GM19452 (cell line): Measurements from ENCODE around the gene INPP5A.

Experiments used
- ATAC-seq: cut with Tn5 transposase; IDR thresholded peaks from one replicate; pipeline ENCODE4 v1.9.1; 2021; ENCODE audit not compliant: unreplicated experiment

The INPP5A gene

GRCh38 chr10:132517951-132518521 is 19.6 kb upstream of the INPP5A start:
- ATAC-seq, result no peak

- ATAC-seq, result no peak
Measured at GRCh38 chr10:132518572-132519381, 18.8 kb upstream of the INPP5A start.

- ATAC-seq, result no peak
Measured at GRCh38 chr10:132519382-132520176, 18.0 kb upstream of the INPP5A start.

- no peak for ATAC-seq
Measured at GRCh38 chr10:132520177-132520811, 17.3 kb upstream of the INPP5A start.

- no peak for ATAC-seq
Measured at GRCh38 chr10:132521041-132521465, 16.5 kb upstream of the INPP5A start.

GRCh38 chr10:132521466-132522102 is 16.0 kb upstream of the INPP5A start:
- ATAC-seq, result no peak

- no peak for ATAC-seq
Measured at GRCh38 chr10:132522521-132523411, 14.8 kb upstream of the INPP5A start.

- no peak for ATAC-seq
Measured at GRCh38 chr10:132523561-132524442, 13.8 kb upstream of the INPP5A start.

GRCh38 chr10:132524443-132525285 is 12.9 kb upstream of the INPP5A start:
- ATAC-seq, result no peak

- no peak for ATAC-seq
Measured at GRCh38 chr10:132526676-132527075, 10.9 kb upstream of the INPP5A start.

- no peak for ATAC-seq
Measured at GRCh38 chr10:132527339-132528063, 10.1 kb upstream of the INPP5A start.

GRCh38 chr10:132528064-132528691 is 9.4 kb upstream of the INPP5A start:
- ATAC-seq, result no peak

GRCh38 chr10:132532179-132532578 is 5.4 kb upstream of the INPP5A start:
- no peak for ATAC-seq

- ATAC-seq, result no peak
Measured at GRCh38 chr10:132532749-132533560, 4.6 kb upstream of the INPP5A start.

- no peak for ATAC-seq
Measured at GRCh38 chr10:132533571-132534260, 3.9 kb upstream of the INPP5A start.
